ENCODE data around the gene OR2T35. TPM values are rescaled to one million over a fixed set of nuclear protein-coding genes. Genes with fewer than 3 reads are reported as not detected.
"Not testable (repeated sequence)": the region's sequence is repeated elsewhere in the genome, so short reads cannot be mapped to it uniquely, and the experiment has no call there.

The OR2T35 gene
- not detected in 2 replicates for total RNA-seq
- long read RNA-seq = 0 reads

- not testable (repeated sequence) for H3K27me3 Mint-ChIP-seq (ENCODE audit: low read depth); H3K9me3 Mint-ChIP-seq; H3K36me3 Mint-ChIP-seq (ENCODE audit: low read depth); H3K4me3 Mint-ChIP-seq; H3K27ac Mint-ChIP-seq (ENCODE audit: unreplicated experiment); H3K4me1 Mint-ChIP-seq; DNase-seq (ENCODE audit: low read depth, low spot score)
These were observed at the start of gene OR2T35 for GRCh38 chr1:248645178-248645577. Gene OR2T35, minus strand, starts transcription at chr1:248645278. Its CDS starts 6,020 bp downstream, at chr1:248639258.

GRCh38 chr1:248691567-248692155 lies 46.6 kb upstream of the OR2T35 start:
- peaks cover 7% of the 10 kb centered on the region for H3K36me3 Mint-ChIP-seq (ENCODE audit: low read depth)
- no peaks in the 10 kb centered on the region for H3K27me3 Mint-ChIP-seq (ENCODE audit: low read depth)
- no peaks in the 10 kb centered on the region for H3K4me1 Mint-ChIP-seq
- peaks cover 17% of the 10 kb centered on the region for H3K9me3 Mint-ChIP-seq
- H3K27ac Mint-ChIP-seq (ENCODE audit: unreplicated experiment) = no peak overlapping the region
- no peak overlapping the region for H3K4me3 Mint-ChIP-seq
- TF ChIP-seq CTCF (conservative IDR thresholded peaks at IDR 0.05) = no peak
- DNase-seq (ENCODE audit: low read depth, low spot score) = no peak

- DNase-seq (ENCODE audit: low read depth, low spot score) = no peak
- Mint-ChIP-seq H3K9me3 (peaks cover 16% of the 10 kb centered on the region), H3K36me3 (ENCODE audit: low read depth) (peaks cover 5% of the 10 kb centered on the region)
These were observed 43.6 kb upstream of the OR2T35 start for GRCh38 chr1:248688527-248689298.

GRCh38 chr1:248686815-248687214 lies 41.7 kb upstream of the OR2T35 start:
- DNase-seq (ENCODE audit: low read depth, low spot score) = no peak
- H3K27ac Mint-ChIP-seq (ENCODE audit: unreplicated experiment) = no peak overlapping the region
- H3K9me3 Mint-ChIP-seq = peaks cover 15% of the 10 kb centered on the region
- TF ChIP-seq CTCF (conservative IDR thresholded peaks at IDR 0.05) = no peak
- H3K27me3 Mint-ChIP-seq (ENCODE audit: low read depth) = no peaks in the 10 kb centered on the region
- H3K36me3 Mint-ChIP-seq (ENCODE audit: low read depth) = peaks cover 5% of the 10 kb centered on the region
- no peaks in the 10 kb centered on the region for H3K4me1 Mint-ChIP-seq
- H3K4me3 Mint-ChIP-seq = no peak overlapping the region

More at GRCh38 chr1:248688527-248689298, 43.6 kb upstream of the OR2T35 start:
- no peaks in the 10 kb centered on the region for H3K4me1 Mint-ChIP-seq
- H3K4me3 Mint-ChIP-seq = no peak overlapping the region
- H3K27me3 Mint-ChIP-seq (ENCODE audit: low read depth) = no peaks in the 10 kb centered on the region
- TF ChIP-seq CTCF (conservative IDR thresholded peaks at IDR 0.05) = no peak
- no peak overlapping the region for H3K27ac Mint-ChIP-seq (ENCODE audit: unreplicated experiment)

GRCh38 chr1:248681651-248682050 lies 36.6 kb upstream of the OR2T35 start:
- Mint-ChIP-seq H3K36me3 (ENCODE audit: low read depth) (peaks cover 11% of the 10 kb centered on the region), H3K27me3 (ENCODE audit: low read depth) (no peaks in the 10 kb centered on the region), H3K4me1 (no peaks in the 10 kb centered on the region), H3K4me3 (no peak overlapping the region), H3K9me3 (peaks cover 19% of the 10 kb centered on the region), H3K27ac (ENCODE audit: unreplicated experiment) (no peak overlapping the region)
- TF ChIP-seq CTCF (conservative IDR thresholded peaks at IDR 0.05) = no peak
- DNase-seq (ENCODE audit: low read depth, low spot score) = no peak

GRCh38 chr1:248670003-248670402 lies 24.9 kb upstream of the OR2T35 start:
- no peak for DNase-seq (ENCODE audit: low read depth, low spot score)
- Mint-ChIP-seq H3K27ac (ENCODE audit: unreplicated experiment) (no peak overlapping the region), H3K4me1 (no peaks in the 10 kb centered on the region), H3K36me3 (ENCODE audit: low read depth) (no peaks in the 10 kb centered on the region), H3K27me3 (ENCODE audit: low read depth) (no peaks in the 10 kb centered on the region), H3K4me3 (no peak overlapping the region), H3K9me3 (peaks cover 10% of the 10 kb centered on the region)
- TF ChIP-seq CTCF (conservative IDR thresholded peaks at IDR 0.05) = no peak

GRCh38 chr1:248663453-248664328 lies 18.6 kb upstream of the OR2T35 start:
- not testable (repeated sequence) for H3K27ac Mint-ChIP-seq (ENCODE audit: unreplicated experiment)
- peaks cover 20% of the 10 kb centered on the region for H3K9me3 Mint-ChIP-seq

GRCh38 chr1:248656797-248657196 lies 11.7 kb upstream of the OR2T35 start:
- H3K36me3 Mint-ChIP-seq (ENCODE audit: low read depth); H3K27ac Mint-ChIP-seq (ENCODE audit: unreplicated experiment); H3K4me3 Mint-ChIP-seq; H3K27me3 Mint-ChIP-seq (ENCODE audit: low read depth); H3K4me1 Mint-ChIP-seq; DNase-seq (ENCODE audit: low read depth, low spot score): not testable (repeated sequence)
- peaks cover 14% of the 10 kb centered on the region for H3K9me3 Mint-ChIP-seq

More at GRCh38 chr1:248663453-248664328, 18.6 kb upstream of the OR2T35 start:
- not testable (repeated sequence) for H3K36me3 Mint-ChIP-seq (ENCODE audit: low read depth); H3K4me1 Mint-ChIP-seq; H3K4me3 Mint-ChIP-seq; H3K27me3 Mint-ChIP-seq (ENCODE audit: low read depth); DNase-seq (ENCODE audit: low read depth, low spot score)
